AG04450 (cell line): ENCODE data around the gene PSD2. TPM values are rescaled to one million over a fixed set of nuclear protein-coding genes. Genes with fewer than 3 reads are reported as not detected.

Experiments used
- CTCF ChIA-PET: fragments of 300-600, 350-600 bp; formaldehyde crosslinking; extraction: SDS; loops from one replicate; lab custom pipeline; 2022; ENCODE audit warnings: antibody characterized with exemption, inconsistent platforms; lab: Charles Lee
- POLR2A ChIA-PET: fragments of 350-600 bp; formaldehyde crosslinking; extraction: SDS; loops from one replicate; lab custom pipeline; 2021; ENCODE audit warnings: antibody characterized with exemption, inconsistent platforms; lab: Yijun Ruan, JAX
- DNase-seq: peaks from one replicate; pipeline ENCODE4 v3.0.0-alpha.2; 2011; ENCODE audit warnings: low read depth, low spot score
- H3K27ac ChIP-seq: one replicate; pipeline ENCODE4 v1.5.1; 2012; ENCODE audit warnings: low read depth, low read length, control low read depth
- H3K27me3 ChIP-seq: one replicate; pipeline ENCODE4 v1.6.0; 2012; ENCODE audit warnings: low read length; ENCODE audit not compliant: control insufficient read depth, insufficient read depth
- H3K4me3 ChIP-seq: 2 replicates; pipeline ENCODE4 v1.5.1; 2011; ENCODE audit warnings: mild to moderate bottlenecking, low read depth, low read length, control low read depth
- H3K9me3 ChIP-seq: 2 replicates; pipeline ENCODE4 v1.5.1; 2012; ENCODE audit warnings: low read length; ENCODE audit not compliant: control insufficient read depth, insufficient read depth
- polyA plus RNA-seq: library from polyadenylated mRNA; depleted of rRNA; stranded (reverse); fragments of >200 nt; gene quantifications from 2 replicates; pipeline ENCODE4 v1.2.3, GENCODE V29; 2011
- TF ChIP-seq, protein P1 (sequence below): IDR thresholded peaks from 2 replicates; pipeline ENCODE4 v1.5.1; 2011; ENCODE audit warnings: low read depth, low read length, control low read depth, inconsistent platforms

The PSD2 gene
- polyA plus RNA-seq, 1 experiment: not detected

DNA sequence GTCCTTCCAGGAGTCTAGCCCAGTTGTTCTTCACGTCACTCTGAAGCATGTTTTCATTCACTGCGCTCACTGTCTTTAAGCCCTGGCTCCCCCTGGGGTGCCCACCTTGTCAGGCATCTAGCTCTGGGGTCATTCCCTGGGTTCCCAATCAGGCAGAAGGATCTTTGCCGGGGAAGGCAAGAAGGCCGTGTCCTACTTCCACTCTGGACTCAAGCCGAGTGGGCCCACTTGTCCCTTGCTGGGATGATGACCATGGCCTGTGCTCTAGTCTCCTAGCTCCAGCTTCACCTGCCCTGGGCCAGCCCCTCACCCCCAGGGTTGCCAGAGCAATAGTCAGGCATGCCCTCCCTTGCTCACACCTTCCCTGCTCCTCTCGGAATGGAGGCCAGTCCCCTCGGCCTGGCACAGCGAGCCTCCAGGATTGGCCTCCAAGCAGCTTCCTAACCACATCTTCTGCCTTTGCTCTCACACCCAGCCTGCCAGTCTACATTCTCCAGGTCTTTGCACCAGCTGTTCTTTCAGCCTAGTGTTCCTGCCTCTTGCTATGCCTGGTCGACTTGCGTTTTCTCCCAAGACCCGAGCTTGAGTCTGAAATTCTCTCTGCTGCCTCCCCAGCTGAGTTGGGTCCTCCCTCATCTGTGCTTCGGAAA is 32.2 kb upstream of the PSD2 start:
- TF ChIP-seq, protein P1, sequence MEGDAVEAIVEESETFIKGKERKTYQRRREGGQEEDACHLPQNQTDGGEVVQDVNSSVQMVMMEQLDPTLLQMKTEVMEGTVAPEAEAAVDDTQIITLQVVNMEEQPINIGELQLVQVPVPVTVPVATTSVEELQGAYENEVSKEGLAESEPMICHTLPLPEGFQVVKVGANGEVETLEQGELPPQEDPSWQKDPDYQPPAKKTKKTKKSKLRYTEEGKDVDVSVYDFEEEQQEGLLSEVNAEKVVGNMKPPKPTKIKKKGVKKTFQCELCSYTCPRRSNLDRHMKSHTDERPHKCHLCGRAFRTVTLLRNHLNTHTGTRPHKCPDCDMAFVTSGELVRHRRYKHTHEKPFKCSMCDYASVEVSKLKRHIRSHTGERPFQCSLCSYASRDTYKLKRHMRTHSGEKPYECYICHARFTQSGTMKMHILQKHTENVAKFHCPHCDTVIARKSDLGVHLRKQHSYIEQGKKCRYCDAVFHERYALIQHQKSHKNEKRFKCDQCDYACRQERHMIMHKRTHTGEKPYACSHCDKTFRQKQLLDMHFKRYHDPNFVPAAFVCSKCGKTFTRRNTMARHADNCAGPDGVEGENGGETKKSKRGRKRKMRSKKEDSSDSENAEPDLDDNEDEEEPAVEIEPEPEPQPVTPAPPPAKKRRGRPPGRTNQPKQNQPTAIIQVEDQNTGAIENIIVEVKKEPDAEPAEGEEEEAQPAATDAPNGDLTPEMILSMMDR: no peak
- Histone ChIP-seq H3K9me3 (no peaks in the 10 kb centered on the region; the same call in 1 of the 2 replicates), H3K27me3 (peaks cover 20% of the 10 kb centered on the region), H3K4me3 (no peak overlapping the region), H3K27ac (no peak overlapping the region)
- DNase-seq: no peak
- ChIA-PET CTCF (interaction anchor here (1.0 to 13.6 kb wide), 2 partner anchors 14 to 128 kb away, joined by 4 to 314 read pairs; no protein-coding TSS in a partner anchor), POLR2A (no interaction called here)

DNA sequence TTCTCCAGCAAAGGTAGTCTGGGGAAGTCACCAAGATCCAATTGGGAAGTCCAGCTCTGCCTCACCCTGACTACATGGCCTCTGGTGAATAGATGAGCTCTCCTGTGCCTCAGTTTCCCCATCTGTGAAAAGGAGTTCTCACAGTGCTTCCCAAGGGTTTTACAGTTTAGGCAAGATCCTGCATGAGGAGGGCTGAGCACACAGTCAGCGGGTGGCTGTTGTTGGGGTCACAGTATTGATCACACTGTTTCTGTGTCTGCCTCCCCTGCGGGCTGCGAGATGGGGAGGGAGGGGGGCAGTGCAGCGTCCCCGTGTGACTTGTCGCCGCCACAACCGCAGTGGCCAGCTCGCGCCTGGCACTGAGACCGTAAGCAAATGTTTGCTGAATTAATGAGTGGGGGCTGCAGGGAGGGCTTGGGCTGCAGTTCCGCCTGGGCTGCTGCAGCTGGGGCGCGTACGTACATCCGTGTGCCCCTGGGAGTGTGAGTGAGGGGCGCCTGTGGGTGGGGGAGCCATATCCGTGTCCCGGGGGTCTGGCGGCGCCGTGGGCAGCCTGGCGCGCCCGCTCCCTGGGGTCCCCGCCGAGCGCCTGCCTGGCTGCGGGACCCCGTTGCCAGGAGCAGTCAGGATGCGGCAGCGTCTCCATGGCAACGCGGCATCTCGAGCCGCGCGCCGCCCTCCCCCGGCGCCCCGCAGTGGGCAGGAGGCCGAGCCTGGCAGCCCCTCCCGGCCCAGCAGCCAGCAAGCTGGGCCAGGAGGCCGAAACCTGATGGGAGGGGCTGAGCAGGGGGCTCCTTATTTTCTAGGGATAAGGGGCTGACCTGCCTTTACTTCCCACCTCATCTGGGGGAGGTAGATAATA is 31.4 kb upstream of the PSD2 start:
- POLR2A ChIA-PET: no interaction called here

DNA sequence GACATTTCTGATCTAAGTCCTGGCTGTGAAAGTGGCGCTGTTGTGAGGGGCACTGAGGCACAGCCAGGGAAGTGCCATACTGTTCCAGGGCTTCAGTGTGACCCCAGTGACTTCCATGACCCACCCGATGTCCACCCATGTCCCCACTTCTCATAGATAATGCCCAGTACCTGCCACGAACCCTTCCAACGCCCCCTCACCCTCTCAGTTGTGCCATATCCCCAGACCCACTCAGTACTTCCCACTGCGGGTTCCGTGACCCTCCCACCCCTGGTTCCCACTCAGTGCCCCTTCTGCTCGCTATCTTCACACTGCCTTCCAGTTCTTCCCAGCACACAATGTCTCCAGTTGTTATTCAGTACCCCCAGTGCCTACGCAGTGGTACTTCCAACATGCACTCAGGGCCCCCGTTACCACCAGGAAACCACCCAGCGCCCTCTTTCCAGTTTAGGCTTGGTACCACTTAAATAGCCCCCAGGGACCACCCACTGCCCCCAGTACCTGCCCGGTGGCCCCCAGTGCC is 30.7 kb upstream of the PSD2 start:
- DNase-seq: no peak
- no peak overlapping the region for H3K27ac ChIP-seq
- POLR2A ChIA-PET: interaction anchor here (0.6 to 0.8 kb wide), 3 partner anchors 39 to 247 kb away, joined by 3 to 4 read pairs (median 4); no protein-coding TSS in a partner anchor
- H3K27me3 ChIP-seq: peaks cover 19% of the 10 kb centered on the region
- no peaks in the 10 kb centered on the region; the same call in 1 of the 2 replicates for H3K9me3 ChIP-seq
- CTCF ChIA-PET: interaction anchor here (0.6 to 13.6 kb wide), 24 partner anchors 8 to 1312 kb away, joined by 3 to 314 read pairs (median 7); partner anchors contain the start of gene CXXC5
- TF ChIP-seq, protein P1: no peak
- no peak overlapping the region for H3K4me3 ChIP-seq

More for the DNA sequence above, 31.4 kb upstream of the PSD2 start:
- TF ChIP-seq, protein P1: no peak
- CTCF ChIA-PET: interaction anchor here (0.7 to 13.6 kb wide), 4 partner anchors 12 to 129 kb away, joined by 4 to 314 read pairs (median 18); partner anchors contain the start of gene CXXC5
- no peak overlapping the region for H3K4me3 ChIP-seq
- H3K9me3 ChIP-seq: no peaks in the 10 kb centered on the region; the same call in 1 of the 2 replicates
- no peak for DNase-seq
- H3K27me3 ChIP-seq: peaks cover 19% of the 10 kb centered on the region
- H3K27ac ChIP-seq: no peak overlapping the region

DNA sequence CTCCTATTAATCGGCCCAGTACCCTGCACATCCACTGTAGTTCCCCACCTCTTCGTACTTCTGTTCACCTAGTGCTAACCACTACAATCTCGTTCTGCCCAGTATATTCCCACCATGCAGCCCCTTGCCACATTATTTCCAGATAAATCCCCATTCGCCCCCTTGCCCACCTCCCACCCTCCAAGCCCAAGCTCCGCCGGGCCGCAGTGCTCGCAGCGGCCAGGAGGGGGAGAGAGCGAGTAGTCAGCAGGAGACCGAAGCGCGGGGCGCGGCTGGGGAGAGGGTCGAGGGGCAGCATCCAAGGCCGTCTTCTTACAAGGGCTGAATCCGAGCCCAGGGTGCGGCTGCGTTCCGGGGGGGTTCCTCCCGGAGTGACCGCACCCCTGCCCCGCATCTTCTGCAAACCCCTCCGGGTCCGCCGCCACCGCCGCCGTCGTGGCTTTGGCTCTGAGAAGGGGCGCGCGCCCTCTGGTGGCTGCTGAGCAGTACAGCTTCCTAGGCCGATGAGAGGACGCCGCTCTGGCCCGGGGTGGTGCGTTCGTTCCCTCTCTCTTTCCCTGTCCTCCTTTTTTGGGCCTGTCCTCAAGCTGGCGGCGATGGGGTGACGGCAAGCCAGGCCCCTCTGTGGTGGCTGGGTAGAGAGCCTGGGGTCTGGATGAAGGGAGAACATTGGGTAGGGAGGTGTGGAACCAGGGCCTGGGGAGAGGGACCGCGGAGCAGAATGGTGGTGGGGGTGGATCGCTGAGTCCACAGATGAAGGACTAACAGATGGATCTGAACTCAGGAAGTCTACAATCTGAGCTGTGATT is 30.0 kb upstream of the PSD2 start:
- TF ChIP-seq, protein P1: peak; percentile 83
- CTCF ChIA-PET: interaction anchor here (0.6 to 13.6 kb wide), 51 partner anchors 8 to 1313 kb away, joined by 3 to 314 read pairs (median 4); partner anchors contain the start of gene CXXC5
- no peaks in the 10 kb centered on the region; the same call in 1 of the 2 replicates for H3K9me3 ChIP-seq
- no peak for DNase-seq
- H3K27ac ChIP-seq: no peak overlapping the region
- POLR2A ChIA-PET: interaction anchor here (0.6 to 0.9 kb wide), 4 partner anchors 39 to 248 kb away, joined by 3 to 4 read pairs (median 4); no protein-coding TSS in a partner anchor
- peaks cover 19% of the 10 kb centered on the region for H3K27me3 ChIP-seq
- H3K4me3 ChIP-seq: peak overlapping the region; percentile 71
